ENCODE data around the gene PDE4B. TPM values are rescaled to one million over a fixed set of nuclear protein-coding genes. Genes with fewer than 3 reads are reported as not detected.
"Not testable (repeated sequence)": the region's sequence is repeated elsewhere in the genome, so short reads cannot be mapped to it uniquely, and the experiment has no call there.

Gene PDE4B
- total RNA-seq, 1 donor from 2014 or later: 76.5 TPM

DNA sequence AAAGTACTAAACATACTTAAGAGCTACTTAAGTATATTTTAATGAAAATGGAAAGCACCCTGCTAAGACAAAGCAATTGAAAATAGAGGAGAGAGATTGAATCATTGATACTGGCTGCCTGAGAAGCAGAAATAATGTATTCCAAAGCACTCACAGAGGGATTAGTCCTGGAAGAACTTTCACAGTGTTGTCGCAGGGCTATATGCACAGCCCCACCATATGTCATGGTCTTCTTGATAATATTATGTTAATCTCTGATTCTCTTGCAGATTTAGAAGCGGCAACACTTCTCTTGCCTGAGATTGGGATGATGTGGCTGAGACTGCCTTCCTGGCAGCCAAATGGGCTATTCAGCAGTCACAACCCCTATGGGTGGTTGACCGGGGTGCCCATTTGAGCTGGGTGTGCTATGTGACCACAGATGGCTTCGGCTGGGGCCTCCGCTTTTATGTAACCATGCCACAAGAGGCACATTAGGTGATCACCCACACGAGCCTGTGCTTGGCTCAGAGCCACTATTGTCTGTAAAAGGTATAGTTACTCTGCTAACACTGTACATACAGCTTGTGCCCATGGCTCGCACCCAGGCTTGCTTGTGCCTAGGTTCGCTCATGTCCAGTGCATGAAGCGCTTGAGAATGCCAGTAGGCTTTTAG lies 589.1 kb downstream of the PDE4B start:
- DNase-seq (ENCODE audit: low read depth in 2 of 2): peak in 1 of 2 donors; percentile 20

DNA sequence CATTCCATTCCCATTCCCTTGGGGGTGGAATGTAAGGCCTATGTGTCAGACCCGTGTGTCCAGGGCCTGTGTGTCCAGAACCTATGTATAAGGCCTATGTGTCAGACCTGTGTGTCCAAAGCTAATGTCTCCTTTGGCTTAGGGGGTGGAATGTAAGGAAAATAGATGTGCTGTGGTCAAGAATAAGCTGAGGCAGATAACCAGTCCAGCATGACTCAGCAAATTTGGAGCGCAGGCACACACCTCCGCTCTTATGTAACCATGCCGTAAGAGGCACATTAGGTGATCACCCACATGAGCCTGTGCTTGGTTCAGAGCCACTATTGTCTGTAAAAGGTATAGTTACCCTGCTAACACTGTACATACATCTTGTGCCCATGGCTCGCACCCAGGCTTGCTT lies 590.5 kb downstream of the PDE4B start:
- no peak for DNase-seq (ENCODE audit: low read depth in 2 of 2)

DNA sequence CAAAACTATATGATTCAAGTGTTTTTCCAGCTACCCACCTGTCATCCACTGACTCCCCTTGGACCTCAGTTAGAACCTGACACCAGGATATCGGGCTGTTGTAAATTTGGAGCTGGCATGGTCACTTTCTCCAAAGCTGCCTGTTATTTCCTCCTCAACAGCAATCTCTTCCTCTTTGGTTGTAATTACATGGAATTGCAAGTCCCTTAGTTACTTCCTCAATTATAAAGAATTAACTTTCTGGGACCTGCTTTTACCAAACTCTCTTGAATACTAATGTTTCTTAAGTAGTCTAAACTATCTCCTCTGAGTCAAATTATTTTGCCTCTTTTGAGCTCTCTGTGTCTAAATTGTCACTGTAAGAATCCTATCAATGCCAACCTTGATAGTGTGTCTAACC lies 590.9 kb downstream of the PDE4B start:
- DNase-seq (ENCODE audit: low read depth in 2 of 2): no peak

DNA sequence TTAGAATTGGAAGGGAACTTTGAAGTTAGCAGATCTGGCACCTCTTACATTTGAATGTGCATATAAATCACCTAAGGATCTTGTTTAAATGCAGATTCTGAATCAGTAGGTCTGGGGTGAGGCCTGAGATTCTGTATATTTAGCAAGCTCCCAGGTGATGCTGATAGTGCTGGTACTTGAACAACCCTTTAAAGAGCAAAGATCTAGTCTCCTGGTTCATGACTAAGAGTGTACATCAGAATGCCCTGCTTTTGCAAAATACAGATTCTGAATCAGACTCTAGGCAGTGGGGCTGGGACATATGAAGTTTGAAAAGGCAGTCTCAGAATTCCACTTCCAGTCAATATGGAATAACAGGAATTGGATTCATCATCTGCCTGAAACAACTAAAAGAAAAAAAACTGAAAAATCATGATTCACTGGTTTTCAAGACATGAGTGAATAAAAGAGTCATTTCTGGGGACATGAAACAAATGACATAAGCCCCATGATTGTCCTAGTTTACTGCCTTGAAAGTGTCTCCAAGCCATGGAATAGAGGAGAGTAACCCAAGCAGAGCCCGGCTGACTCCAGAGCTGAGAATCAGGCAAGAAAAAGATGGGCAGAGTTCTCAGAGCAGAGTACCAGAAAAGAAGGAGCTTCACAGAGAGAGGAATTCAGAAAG lies 591.7 kb downstream of the PDE4B start:
- DNase-seq (ENCODE audit: low read depth in 2 of 2): no peak

DNA sequence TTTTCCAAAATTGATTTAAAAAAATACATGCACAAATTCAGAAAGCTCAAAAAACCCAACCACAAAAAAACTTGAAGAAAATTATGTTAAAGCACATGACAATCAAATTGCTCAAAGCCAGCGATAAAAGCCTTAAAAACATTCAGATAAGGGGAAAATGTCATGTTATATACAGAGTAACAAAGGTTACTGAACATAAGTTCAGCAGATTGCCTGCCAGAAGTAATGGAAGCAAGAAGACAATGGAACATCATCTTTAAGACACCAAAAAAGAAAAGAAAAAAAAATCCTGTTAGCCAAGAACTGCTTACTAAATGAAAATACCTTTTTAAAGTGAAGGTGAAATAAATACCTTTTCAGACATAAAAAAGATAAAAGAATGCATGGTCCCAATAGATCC lies 594.0 kb downstream of the PDE4B start:
- DNase-seq (ENCODE audit: low read depth in 2 of 2): no peak

DNA sequence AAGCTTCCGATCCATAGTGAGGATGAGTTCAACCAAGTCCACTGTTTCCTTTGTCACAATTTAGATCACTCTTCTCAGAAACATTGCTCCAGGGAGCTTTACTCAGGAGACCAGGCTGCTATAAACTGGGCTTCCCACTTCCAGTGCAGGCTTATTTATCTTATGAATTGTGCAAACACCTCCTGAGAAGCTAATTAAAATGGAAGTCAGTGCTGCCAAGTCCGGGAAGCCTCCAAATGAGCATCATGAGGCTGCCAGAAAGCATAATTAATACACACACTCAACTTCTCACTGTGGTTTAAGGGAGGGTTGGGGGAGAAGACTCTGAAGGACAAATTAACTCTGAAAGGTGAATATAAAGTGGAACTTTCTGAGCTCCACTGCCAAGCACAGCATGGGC lies 596.2 kb downstream of the PDE4B start:
- no peak for DNase-seq (ENCODE audit: low read depth in 2 of 2)

DNA sequence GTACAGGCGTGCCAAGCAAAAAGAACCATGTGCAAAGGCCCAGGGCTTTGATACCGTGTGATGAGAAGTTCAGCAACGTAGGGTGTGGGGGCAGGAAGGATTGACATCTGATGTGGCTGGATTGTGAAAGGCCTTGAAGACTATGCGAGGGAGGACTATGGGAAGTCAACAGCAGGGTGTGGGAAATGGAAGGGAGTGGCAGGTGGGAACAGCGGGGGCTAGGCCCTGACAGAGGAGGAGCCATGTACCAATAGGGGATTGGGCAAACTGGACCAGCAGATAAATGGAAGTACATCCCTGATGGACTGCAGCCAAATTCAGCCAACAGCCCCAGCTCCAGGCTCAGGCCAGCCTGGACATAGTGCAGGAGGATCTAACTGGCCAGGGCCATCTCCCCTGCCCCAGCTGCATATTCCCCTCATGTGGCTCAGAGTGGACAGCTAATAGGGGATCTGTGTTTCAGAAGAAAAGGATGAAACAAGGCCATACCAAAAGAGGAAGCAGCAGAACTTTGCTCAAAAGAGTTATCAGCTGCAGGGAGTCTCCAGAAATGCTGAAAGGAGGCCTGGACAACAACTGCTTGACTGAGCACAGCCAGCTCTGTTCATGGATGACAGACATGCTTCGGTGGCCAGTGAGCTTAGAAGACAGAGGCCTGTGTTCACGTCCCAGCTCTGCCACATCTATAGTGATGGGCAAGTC lies 601.0 kb downstream of the PDE4B start:
- DNase-seq (ENCODE audit: low read depth in 2 of 2): no peak

DNA sequence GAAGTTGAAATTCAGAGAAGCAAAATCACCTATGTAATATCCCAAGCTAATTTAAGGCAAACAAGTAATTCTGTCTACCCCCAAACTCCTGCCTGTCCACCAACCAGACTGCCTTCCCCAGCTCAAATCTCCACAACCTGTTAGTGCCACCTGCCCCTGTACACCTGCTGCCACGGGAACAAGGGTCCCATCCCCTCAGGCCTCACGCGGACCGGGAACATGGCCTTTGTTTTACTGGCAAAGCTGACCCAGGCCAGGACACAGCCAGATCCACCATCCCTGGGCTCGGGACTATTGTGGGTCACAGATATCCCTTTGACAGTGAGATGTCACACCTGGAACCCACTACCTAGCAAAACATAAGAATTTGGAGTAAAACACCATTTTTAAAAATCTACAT lies 601.9 kb downstream of the PDE4B start:
- no peak for DNase-seq (ENCODE audit: low read depth in 2 of 2)

DNA sequence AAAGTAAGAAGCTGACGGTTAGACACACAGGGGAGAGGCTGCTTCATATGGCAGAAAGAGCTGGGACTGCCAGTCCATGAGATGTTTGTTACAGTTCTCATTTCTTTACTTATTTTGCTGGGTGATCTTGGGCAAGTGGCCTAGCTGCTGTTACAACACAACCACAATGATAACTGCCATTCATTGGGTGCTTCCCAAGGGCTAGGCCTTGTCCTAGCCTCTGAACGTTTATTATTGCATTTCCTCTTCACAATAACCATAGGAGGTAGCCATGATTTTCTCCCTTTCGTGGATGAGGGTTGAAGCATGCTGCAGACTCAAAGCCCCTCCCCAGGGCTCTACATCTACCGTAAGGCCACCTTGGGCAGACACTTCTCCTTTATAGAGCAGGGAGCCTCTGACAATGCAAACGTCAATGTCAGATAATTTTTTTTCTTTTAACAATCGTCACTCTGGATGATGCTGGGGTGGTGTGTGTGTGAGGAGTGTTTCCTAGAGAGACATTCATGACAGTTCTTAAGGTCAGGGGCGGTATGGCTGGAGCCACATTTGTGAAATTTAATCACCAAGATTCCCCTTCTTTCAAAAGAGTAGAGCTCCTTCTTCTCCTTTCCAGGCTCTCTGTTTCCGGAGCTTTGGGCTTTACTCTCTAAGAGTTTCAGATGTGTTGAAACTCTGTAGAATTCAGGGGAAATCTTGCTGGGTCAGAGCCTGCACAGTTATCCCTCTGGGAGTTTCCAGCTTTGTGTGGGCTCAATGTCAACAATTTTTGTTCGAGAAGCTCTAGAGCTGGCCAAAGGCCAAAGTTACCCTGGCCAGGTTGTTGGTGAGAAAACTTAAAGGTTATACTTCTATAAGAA lies 602.7 kb downstream of the PDE4B start:
- no peak for DNase-seq (ENCODE audit: low read depth in 2 of 2)

DNA sequence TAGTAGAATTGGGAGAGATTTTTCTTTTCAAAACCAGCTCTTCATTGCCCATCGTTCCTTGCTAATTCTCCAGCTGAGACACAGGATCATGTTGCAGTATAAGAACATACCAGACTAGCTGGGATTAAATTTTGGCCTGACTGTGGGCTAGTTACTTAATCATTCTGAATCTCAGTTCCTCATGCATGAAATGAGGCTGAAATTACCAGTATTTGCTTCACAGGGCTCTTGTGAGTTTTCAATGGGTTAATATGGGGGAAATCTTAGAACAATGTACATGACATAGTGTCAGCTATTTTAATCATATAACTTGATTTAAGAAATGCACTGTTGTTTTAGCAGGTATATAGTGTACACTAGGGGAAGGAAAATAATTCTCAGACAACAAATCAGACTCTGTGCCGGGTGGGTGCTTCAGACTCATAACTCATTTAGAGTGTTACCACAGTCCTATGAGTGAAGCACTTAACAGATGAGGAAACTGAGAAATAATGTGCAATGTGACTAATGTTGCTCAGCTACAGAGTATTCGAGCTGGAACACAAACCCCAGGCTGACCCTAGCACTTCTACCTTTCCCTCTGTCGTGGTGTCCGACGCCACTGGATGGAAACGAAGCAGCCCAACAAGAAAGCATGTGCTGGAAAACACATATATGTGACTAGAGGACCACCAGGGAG lies 603.7 kb downstream of the PDE4B start:
- no peak for DNase-seq (ENCODE audit: low read depth in 2 of 2)

DNA sequence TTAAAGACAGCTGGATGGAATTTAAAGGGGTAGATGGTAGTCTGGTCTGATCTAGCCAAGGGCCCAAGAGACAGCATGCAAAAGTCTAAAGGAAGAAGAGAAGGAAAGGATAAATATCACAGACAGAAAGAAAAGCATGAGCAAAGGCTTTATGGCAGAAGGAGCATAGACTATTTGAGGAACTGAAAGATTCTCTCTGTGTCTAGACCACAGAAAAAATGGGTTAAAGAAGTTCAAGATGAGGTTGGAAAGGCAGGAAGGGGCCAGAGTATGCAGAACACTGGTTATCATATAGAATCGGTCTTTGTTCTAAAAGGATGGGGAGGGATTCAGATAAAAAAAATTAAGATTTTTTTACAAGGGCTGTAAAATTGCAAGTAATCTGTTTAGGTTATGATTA lies 604.5 kb downstream of the PDE4B start:
- DNase-seq (ENCODE audit: low read depth in 2 of 2): no peak

DNA sequence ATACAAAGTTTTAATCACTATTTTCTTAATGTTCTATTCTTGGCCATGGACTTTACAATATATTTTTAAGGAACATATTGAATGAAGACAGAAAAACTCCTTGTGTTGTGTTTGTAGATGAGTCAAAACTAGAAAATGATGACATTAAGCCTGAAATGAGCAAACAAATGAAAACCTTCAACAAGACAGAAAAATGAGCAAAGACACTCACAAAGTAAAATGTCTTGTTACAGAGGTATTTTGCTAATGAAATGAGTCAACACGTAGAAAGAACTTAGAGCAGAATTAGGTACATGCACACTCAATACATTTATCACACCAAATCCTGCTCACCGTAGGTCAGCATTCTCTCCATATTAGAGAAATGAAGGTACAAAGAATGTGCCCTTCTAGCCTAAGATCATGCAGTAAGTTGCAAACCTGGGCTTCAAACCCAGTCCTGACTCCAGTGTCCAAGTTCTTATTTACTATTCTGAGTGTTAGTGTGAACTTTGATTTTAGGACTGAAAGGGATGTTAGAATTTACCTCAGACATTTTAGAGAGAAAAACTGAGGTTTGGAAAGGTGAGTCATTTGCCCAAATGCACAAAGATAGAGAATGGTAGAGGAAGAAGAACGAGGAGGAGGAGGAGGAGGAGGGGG lies 607.3 kb downstream of the PDE4B start:
- DNase-seq (ENCODE audit: low read depth in 2 of 2): no peak

DNA sequence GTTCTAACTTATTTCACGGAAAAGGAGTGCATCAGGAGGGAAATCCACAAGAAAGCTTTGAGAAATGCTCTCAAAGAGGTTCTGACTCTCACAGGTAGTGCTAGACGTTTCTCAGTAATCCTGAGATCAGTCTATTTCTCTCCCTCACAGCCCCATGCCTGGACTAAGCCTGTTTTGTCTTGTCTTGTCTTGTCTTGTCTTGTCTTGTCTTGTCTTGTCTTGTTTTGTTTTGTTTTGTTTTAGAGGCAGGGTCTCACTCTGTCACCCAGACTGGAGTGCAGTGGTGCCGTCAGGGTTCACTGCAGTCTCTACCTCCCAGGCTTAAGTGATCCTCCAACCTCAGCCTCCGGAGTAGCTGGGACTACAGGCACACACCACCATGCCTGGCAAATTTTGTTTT lies 608.0 kb downstream of the PDE4B start:
- DNase-seq (ENCODE audit: low read depth in 2 of 2): no peak

DNA sequence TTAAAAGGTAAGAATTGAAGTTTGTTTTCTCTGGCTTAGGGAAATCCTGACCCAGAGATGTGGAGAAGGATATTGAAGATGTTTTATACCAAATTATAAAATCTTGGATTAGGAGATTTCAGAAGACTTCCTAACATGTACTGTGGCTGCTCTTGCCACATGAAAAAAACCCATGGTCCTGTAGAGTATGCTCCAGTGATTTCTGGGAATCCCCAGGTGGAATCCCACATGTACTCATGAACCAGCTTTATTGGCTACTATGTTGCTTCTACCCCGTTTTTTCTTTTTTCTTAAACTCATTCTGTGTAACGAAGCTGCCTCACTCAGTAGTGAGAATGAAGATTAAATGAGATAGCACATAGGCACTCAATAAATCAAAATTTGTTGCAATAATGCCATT lies 608.5 kb downstream of the PDE4B start:
- no peak for DNase-seq (ENCODE audit: low read depth in 2 of 2)

DNA sequence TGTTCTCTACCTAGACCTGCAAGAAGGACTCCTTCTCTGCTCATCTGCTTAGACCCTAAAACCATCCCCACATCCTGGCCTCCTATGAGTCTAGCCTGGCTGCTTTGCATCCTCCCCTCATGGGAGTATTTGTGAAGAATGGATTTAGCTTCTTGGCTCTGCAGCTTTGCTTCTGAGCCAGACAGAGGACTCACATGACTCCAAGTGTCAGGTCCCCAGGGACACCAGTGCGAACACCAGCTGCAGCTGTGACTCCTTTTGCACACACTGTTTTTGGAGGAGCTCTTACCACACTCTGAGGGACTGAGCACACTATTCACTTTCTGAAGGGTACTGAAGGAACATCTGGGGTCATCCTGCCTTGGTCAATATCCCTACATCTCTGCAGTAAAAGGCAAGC lies 609.5 kb downstream of the PDE4B start:
- no peak for DNase-seq (ENCODE audit: low read depth in 2 of 2)

DNA sequence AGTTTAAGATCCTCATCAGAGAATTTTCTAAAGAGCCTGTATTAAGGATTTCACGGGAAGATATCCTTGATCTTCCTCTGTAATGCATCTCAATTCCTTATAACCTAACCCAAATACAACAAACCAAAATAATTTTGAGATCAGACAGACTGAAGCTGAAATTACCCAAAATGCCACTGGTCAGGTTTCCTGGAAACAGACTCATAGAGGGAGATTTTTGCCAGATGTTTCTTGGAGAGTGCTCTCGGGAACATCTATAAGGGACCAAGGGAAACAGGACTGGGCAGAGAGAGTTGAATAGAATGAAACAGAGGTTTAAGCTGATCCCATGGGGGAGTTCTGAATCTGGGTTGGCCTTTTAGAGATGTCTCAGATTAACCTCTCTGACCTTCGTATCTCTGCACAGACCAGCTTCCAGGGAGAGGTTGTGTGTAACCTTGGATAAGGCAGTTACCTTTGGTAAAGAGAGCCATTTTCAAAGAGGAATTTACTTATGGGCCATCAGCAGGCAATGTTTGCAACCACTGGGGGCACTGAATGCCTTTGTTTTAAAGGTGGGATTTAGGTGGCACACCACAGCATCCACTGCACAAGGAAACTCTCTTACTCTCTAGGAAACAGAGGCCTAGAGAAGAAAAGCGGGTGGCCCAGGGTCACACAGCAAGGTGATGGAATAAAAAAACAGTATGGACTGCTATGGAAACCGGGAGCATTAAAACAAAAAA lies 610.5 kb downstream of the PDE4B start:
- DNase-seq (ENCODE audit: low read depth in 2 of 2): no peak

DNA sequence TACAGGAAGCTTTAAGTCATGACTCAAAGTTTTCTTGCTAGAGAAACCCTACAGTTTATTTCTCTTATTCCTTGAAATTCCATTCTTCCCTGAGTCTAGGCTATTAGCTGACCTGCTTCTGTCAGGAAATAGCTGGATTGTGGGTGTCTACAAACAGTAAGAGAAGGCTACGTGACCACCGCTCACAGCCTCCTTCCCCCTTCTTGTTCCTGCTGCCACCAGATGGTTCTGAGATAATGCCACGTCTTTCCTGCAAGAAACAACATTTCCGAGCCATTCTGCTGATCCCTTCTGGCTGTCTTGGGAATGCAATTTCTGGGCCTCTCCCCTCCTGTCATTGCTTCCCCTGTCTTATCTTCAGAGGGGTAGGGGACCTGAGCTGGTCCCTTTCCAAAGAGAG lies 612.4 kb downstream of the PDE4B start:
- no peak for DNase-seq (ENCODE audit: low read depth in 2 of 2)

DNA sequence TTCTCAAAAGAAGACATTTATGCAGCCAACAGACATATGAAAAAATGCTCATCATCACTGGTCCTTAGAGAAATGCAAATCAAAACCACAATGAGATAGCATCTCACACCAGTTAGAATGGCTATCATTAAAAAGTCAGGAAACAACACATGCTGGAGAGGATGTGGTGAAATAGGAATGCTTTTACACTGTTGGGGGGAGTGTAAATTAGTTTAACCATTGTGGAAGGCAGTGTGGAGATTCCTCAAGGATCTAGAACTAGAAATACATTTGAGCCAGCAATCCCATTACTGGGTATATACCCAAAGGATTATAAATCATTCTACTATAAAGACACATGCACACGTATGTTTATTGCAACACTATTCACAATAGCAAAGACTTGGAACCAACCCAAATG lies 618.8 kb downstream of the PDE4B start:
- DNase-seq (ENCODE audit: low read depth in 2 of 2): not testable (repeated sequence)

DNA sequence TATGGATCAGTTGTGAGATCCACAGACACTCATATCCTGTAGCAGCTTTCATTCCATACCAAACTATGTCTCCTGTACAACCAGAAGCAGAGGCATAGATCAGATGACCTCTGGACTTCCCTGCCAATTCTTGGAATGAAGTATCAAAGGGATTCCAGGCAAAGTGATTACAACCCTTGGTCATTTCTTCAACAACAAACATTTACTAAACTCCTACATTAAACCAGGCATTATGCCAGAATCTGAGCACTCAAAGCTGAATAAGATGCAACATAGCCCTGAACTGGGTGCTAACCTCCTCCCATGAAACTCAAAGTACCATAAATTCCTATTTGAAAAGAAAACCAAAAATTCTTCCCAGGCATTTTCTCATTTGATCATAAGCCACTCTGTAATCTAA lies 620.0 kb downstream of the PDE4B start:
- no peak for DNase-seq (ENCODE audit: low read depth in 2 of 2)

DNA sequence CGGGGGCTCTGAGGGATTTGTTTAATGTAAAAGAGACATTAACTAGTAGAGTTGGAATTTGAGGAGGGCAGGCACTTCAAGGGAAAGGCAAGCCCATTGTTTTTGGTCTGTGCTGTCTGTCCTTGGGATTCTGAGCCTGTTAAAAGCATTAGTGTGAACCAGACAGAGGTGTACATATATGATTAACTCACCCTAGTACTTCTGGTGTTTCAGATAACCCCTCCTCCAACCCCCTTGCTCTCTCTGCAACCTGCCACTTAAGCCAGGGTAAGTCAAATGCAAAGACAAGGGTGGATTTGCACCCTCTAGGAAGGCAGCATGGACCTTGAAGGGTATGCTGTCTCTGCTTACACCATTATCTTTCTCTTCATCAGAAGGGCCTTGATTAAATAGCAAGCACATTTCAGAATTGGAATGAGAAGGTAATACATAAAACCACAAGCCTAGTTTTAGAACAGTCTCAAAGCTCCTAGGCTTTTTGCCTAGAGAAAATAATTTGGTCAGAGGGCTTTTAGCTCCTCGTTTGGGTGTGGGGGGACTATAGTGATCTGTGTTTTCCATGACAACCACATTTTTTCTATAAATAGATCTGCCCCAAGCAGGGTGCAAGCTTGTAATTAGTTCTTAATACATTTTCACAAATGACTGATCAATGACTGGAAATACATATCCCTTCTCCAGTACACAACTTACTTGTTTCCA lies 620.6 kb downstream of the PDE4B start:
- DNase-seq (ENCODE audit: low read depth in 2 of 2): no peak
